ENCODE results near the gene EEF1AKMT4. TPM values are rescaled to one million over a fixed set of nuclear protein-coding genes. Genes with fewer than 3 reads are reported as not detected.

The EEF1AKMT4 gene
- total and polyA plus RNA-seq, 5 donors: 1.1 to 1.8 (median 1.4) TPM

- H3K27me3 ChIP-seq (ENCODE audit: control insufficient read depth, insufficient read depth): no peaks in the 10 kb centered on the region
Measured at GRCh38 chr3:184228376-184229137, 20.9 kb upstream of the EEF1AKMT4 start.

GRCh38 chr3:184229394-184230080 lies 19.9 kb upstream of the EEF1AKMT4 start, which contains the start of gene VWA5B2:
Gene VWA5B2 (plus strand): TSS chr3:184229585. CDS start chr3:184230529, 944 bp downstream.
- Histone ChIP-seq H3K9me3 (ENCODE audit: control insufficient read depth, low read length) (no peaks in the 10 kb centered on the region), H3K27me3 (ENCODE audit: control insufficient read depth, insufficient read depth) (no peaks in the 10 kb centered on the region), H3K27ac (ENCODE audit: low read length) (no peak within 1 kb of the TSS), H3K4me3 (ENCODE audit: low read length) (peak within 1 kb of the TSS; percentile 50), H3K4me1 (ENCODE audit: control insufficient read depth, insufficient read depth, low read length) (no peaks in the 10 kb centered on the region)
- ATAC-seq: peak; percentile 94 to 96
- DNase-seq: peak; percentile 70 to 87 (median 86)
- under 1% methylated on average over 66 of the region's 66 CpGs for WGBS
- intact Hi-C loops (cut with DNase I): loop anchor here in 2 of 4 donors (5.0 to 10.0 kb wide), 3 partner anchors 58 to 85 kb away; partner anchors contain the start of gene PSMD2 (in 1 of the 2)

More at GRCh38 chr3:184228376-184229137, 20.9 kb upstream of the EEF1AKMT4 start:
- no peaks in the 10 kb centered on the region for H3K4me1 ChIP-seq (ENCODE audit: control insufficient read depth, insufficient read depth, low read length)
- intact Hi-C loops (cut with DNase I): loop anchor here in 2 of 4 donors (5.0 to 10.0 kb wide), 2 partner anchors 59 to 66 kb away; partner anchors contain the start of gene PSMD2 (in 1 of the 2)
- ATAC-seq: no peak
- no peak overlapping the region for H3K27ac ChIP-seq (ENCODE audit: low read length)
- DNase-seq: no peak
- WGBS: 32% methylated on average over 12 of the region's 12 CpGs
- no peak overlapping the region for H3K4me3 ChIP-seq (ENCODE audit: low read length)
- no peaks in the 10 kb centered on the region for H3K9me3 ChIP-seq (ENCODE audit: control insufficient read depth, low read length)

- WGBS: under 1% methylated on average over 61 of the region's 61 CpGs
- Histone ChIP-seq H3K27me3 (ENCODE audit: control insufficient read depth, insufficient read depth) (no peaks in the 10 kb centered on the region), H3K27ac (ENCODE audit: low read length) (no peak overlapping the region), H3K4me3 (ENCODE audit: low read length) (peak overlapping the region; percentile 50), H3K4me1 (ENCODE audit: control insufficient read depth, insufficient read depth, low read length) (no peaks in the 10 kb centered on the region), H3K9me3 (ENCODE audit: control insufficient read depth, low read length) (no peaks in the 10 kb centered on the region)
- no peak for ATAC-seq
- intact Hi-C loops (cut with DNase I): loop anchor here in 1 of 4 donors (10.0 kb wide), 1 partner anchor 85 kb away; no protein-coding TSS in a partner anchor
- DNase-seq: no peak
Measured at GRCh38 chr3:184230081-184230602, 19.3 kb upstream of the EEF1AKMT4 start.

- peak in 1 of 3 donors; percentile 38 for DNase-seq
- no peak for ATAC-seq
- intact Hi-C loops (cut with DNase I): loop anchor here in 1 of 4 donors (10.0 kb wide), 1 partner anchor 86 kb away; no protein-coding TSS in a partner anchor
- peak overlapping the region; percentile 50 for H3K4me3 ChIP-seq (ENCODE audit: low read length)
- no peaks in the 10 kb centered on the region for H3K27me3 ChIP-seq (ENCODE audit: control insufficient read depth, insufficient read depth)
- no peaks in the 10 kb centered on the region for H3K9me3 ChIP-seq (ENCODE audit: control insufficient read depth, low read length)
- WGBS: 4% methylated on average over 79 of the region's 79 CpGs
- no peaks in the 10 kb centered on the region for H3K4me1 ChIP-seq (ENCODE audit: control insufficient read depth, insufficient read depth, low read length)
- H3K27ac ChIP-seq (ENCODE audit: low read length): no peak overlapping the region
Measured at GRCh38 chr3:184230603-184231528, 18.6 kb upstream of the EEF1AKMT4 start.

- H3K4me1 ChIP-seq (ENCODE audit: control insufficient read depth, insufficient read depth, low read length): no peaks in the 10 kb centered on the region
- no peaks in the 10 kb centered on the region for H3K27me3 ChIP-seq (ENCODE audit: control insufficient read depth, insufficient read depth)
- ATAC-seq (no peak), DNase-seq (no peak)
- no peak overlapping the region for H3K27ac ChIP-seq (ENCODE audit: low read length)
- H3K4me3 ChIP-seq (ENCODE audit: low read length): no peak overlapping the region
- H3K9me3 ChIP-seq (ENCODE audit: control insufficient read depth, low read length): no peaks in the 10 kb centered on the region
- 64% methylated on average over 3 of the region's 3 CpGs for WGBS
- intact Hi-C loops (cut with DNase I): loop anchor here in 1 of 4 donors (10.0 kb wide), 1 partner anchor 87 kb away; no protein-coding TSS in a partner anchor
Measured at GRCh38 chr3:184231671-184232070, 17.8 kb upstream of the EEF1AKMT4 start.

GRCh38 chr3:184233127-184233843 lies 16.2 kb upstream of the EEF1AKMT4 start:
- Histone ChIP-seq H3K4me3 (ENCODE audit: low read length) (no peak overlapping the region), H3K27me3 (ENCODE audit: control insufficient read depth, insufficient read depth) (no peaks in the 10 kb centered on the region), H3K9me3 (ENCODE audit: control insufficient read depth, low read length) (no peaks in the 10 kb centered on the region), H3K4me1 (ENCODE audit: control insufficient read depth, insufficient read depth, low read length) (no peaks in the 10 kb centered on the region), H3K27ac (ENCODE audit: low read length) (no peak overlapping the region)
- ATAC-seq (no peak), DNase-seq (no peak)
- 85% methylated on average over 23 of the region's 23 CpGs for WGBS
- intact Hi-C loops (cut with DNase I): loop anchor here in 1 of 4 donors (10.0 kb wide), 1 partner anchor 88 kb away; no protein-coding TSS in a partner anchor

- 33% methylated on average over 4 of the region's 4 CpGs for WGBS
- ATAC-seq: no peak
- H3K27me3 ChIP-seq (ENCODE audit: control insufficient read depth, insufficient read depth): no peaks in the 10 kb centered on the region
- intact Hi-C loops (cut with DNase I): loop anchor here in 1 of 4 donors (10.0 kb wide), 1 partner anchor 89 kb away; no protein-coding TSS in a partner anchor
- H3K27ac ChIP-seq (ENCODE audit: low read length): no peak overlapping the region
- no peaks in the 10 kb centered on the region for H3K9me3 ChIP-seq (ENCODE audit: control insufficient read depth, low read length)
- no peaks in the 10 kb centered on the region for H3K4me1 ChIP-seq (ENCODE audit: control insufficient read depth, insufficient read depth, low read length)
- no peak overlapping the region for H3K4me3 ChIP-seq (ENCODE audit: low read length)
- peak in 2 of 3 donors; percentile 47 to 61 for DNase-seq
Measured at GRCh38 chr3:184234224-184234623, 15.2 kb upstream of the EEF1AKMT4 start.

GRCh38 chr3:184234671-184235380 lies 14.6 kb upstream of the EEF1AKMT4 start:
- intact Hi-C loops (cut with DNase I): loop anchor here in 1 of 4 donors (10.0 kb wide), 1 partner anchor 90 kb away; no protein-coding TSS in a partner anchor
- 85% methylated on average over 19 of the region's 19 CpGs for WGBS

GRCh38 chr3:184235381-184236032 lies 14.0 kb upstream of the EEF1AKMT4 start:
- H3K27ac ChIP-seq (ENCODE audit: low read length): no peak overlapping the region
- no peak for DNase-seq
- ATAC-seq: no peak
- no peak overlapping the region for H3K4me3 ChIP-seq (ENCODE audit: low read length)
- no peaks in the 10 kb centered on the region for H3K27me3 ChIP-seq (ENCODE audit: control insufficient read depth, insufficient read depth)
- 73% methylated on average over 4 of the region's 4 CpGs for WGBS
- H3K4me1 ChIP-seq (ENCODE audit: control insufficient read depth, insufficient read depth, low read length): no peaks in the 10 kb centered on the region
- intact Hi-C loops (cut with DNase I): loop anchor here in 1 of 4 donors (10.0 kb wide), 1 partner anchor 91 kb away; no protein-coding TSS in a partner anchor
- H3K9me3 ChIP-seq (ENCODE audit: control insufficient read depth, low read length): no peaks in the 10 kb centered on the region

More at GRCh38 chr3:184234671-184235380, 14.6 kb upstream of the EEF1AKMT4 start:
- Histone ChIP-seq H3K27me3 (ENCODE audit: control insufficient read depth, insufficient read depth) (no peaks in the 10 kb centered on the region), H3K4me3 (ENCODE audit: low read length) (no peak overlapping the region), H3K27ac (ENCODE audit: low read length) (no peak overlapping the region), H3K4me1 (ENCODE audit: control insufficient read depth, insufficient read depth, low read length) (no peaks in the 10 kb centered on the region), H3K9me3 (ENCODE audit: control insufficient read depth, low read length) (no peaks in the 10 kb centered on the region)
- ATAC-seq (no peak), DNase-seq (peak in 1 of 3 donors; percentile 55)

Data from right cardiac atrium (tissue), 5 donors.